GM23248 (cell line): ENCODE measurements around the gene TBX21. TPM values are rescaled to one million over a fixed set of nuclear protein-coding genes. Genes with fewer than 3 reads are reported as not detected.

ENCODE experiments used
- DNase-seq: peaks from one replicate; pipeline ENCODE4 v3.0.0-alpha.2; 2015
- H2AFZ ChIP-seq: fragments of 200-600 bp; sonication (generic); 2 replicates; pipeline ENCODE4 v1.6.1; 2016; ENCODE audit warnings: antibody characterized with exemption
- H3F3A ChIP-seq: fragments of 200-600 bp; sonication (generic); 2 replicates; pipeline ENCODE4 v1.6.1; 2016; ENCODE audit warnings: mild to moderate bottlenecking, antibody characterized with exemption, mixed run types; ENCODE audit not compliant: insufficient read depth
- H3K27ac ChIP-seq: fragments of 200-600 bp; sonication (generic); 2 replicates; pipeline ENCODE4 v1.5.1; 2016; ENCODE audit warnings: mild to moderate bottlenecking
- H3K27me3 ChIP-seq: fragments of 200-600 bp; sonication (generic); replicated peaks from 2 replicates; pipeline ENCODE4 v1.6.1; 2016; ENCODE audit warnings: mild to moderate bottlenecking; ENCODE audit not compliant: insufficient read depth
- H3K36me3 ChIP-seq: fragments of 200-600 bp; sonication (generic); 2 replicates; pipeline ENCODE4 v1.6.1; 2016; ENCODE audit warnings: low read depth, mild to moderate bottlenecking
- H3K4me1 ChIP-seq: fragments of 200-600 bp; sonication (generic); 2 replicates; pipeline ENCODE4 v1.6.1; 2016; ENCODE audit warnings: mild to moderate bottlenecking; ENCODE audit not compliant: insufficient read depth
- H3K4me2 ChIP-seq: fragments of 200-600 bp; sonication (generic); one replicate; pipeline ENCODE4 v1.6.1; 2016; ENCODE audit warnings: mild to moderate bottlenecking; ENCODE audit not compliant: unreplicated experiment
- H3K4me3 ChIP-seq: fragments of 200-600 bp; sonication (generic); 2 replicates; pipeline ENCODE4 v1.5.1; 2016; ENCODE audit warnings: mild to moderate bottlenecking
- H3K79me2 ChIP-seq: fragments of 200-600 bp; sonication (generic); 2 replicates; pipeline ENCODE4 v1.6.1; 2016; ENCODE audit warnings: mild to moderate bottlenecking; ENCODE audit not compliant: insufficient read depth
- H3K9ac ChIP-seq: fragments of 200-600 bp; sonication (generic); 2 replicates; pipeline ENCODE4 v1.6.1; 2016; ENCODE audit warnings: mild to moderate bottlenecking
- H3K9me2 ChIP-seq: fragments of 200-600 bp; sonication (generic); 2 replicates; pipeline ENCODE4 v1.6.1; 2016; ENCODE audit warnings: mixed run types, mild to moderate bottlenecking, moderate library complexity; ENCODE audit not compliant: insufficient read depth
- H3K9me3 ChIP-seq: fragments of 200-600 bp; sonication (generic); one replicate; pipeline ENCODE4 v1.6.1; 2017; ENCODE audit warnings: low read depth
- H4K20me1 ChIP-seq: fragments of 200-600 bp; sonication (generic); 2 replicates; pipeline ENCODE4 v1.6.0; 2016; ENCODE audit not compliant: insufficient read depth
- EZH2 ChIP-seq: fragments of 200-600 bp; sonication (generic); IDR thresholded peaks from 2 replicates; pipeline ENCODE4 v1.6.1; 2018; ENCODE audit warnings: antibody characterized with exemption, mild to moderate bottlenecking; ENCODE audit not compliant: insufficient read depth, poor library complexity, severe bottlenecking
- EZH2phosphoT487 ChIP-seq: fragments of 200-600 bp; sonication (generic); IDR thresholded peaks from 2 replicates; pipeline ENCODE4 v1.6.1; 2018; ENCODE audit warnings: antibody characterized with exemption, moderate library complexity, mild to moderate bottlenecking, low read depth; ENCODE audit not compliant: insufficient read depth
- WGBS, 2 experiments: methylation state at CpG; one replicate each; pipeline ENCODE4 v1.1.6; 2015 to 2017; ENCODE audit warnings: low lambda C conversion rate in 2 of 2, low coverage in 1 of 2; ENCODE audit errors: missing lambda C conversion rate in 2 of 2; 5-methylcytosine and 5-hydroxymethylcytosine counted together
- in situ Hi-C: fragments of 300-500 bp; cut with MboI; formaldehyde crosslinking; loops from 2 replicates; pipeline ENCODE4 v1.15.0; 2020
- polyA plus RNA-seq: library from polyadenylated mRNA; unstranded; fragments of >200 nt; fragmentation: Nextera tagmentation; extraction: Ambion mirVana; gene quantifications from 2 replicates; pipeline ENCODE4 v1.2.1, GENCODE V29; 2016
- total RNA-seq: library from RNA; depleted of rRNA; stranded (reverse); fragments of >200 nt; shearing (Covaris generic); gene quantifications from 2 replicates; pipeline ENCODE4 v1.2.3, GENCODE V29; 2014

The TBX21 gene
- total and polyA plus RNA-seq, 2 experiments from 2014 or later, result not detected

GRCh38 chr17:47715669-47716325, 17.2 kb upstream of the TBX21 start:
- H3K36me3 ChIP-seq, result no peaks in the 10 kb centered on the region
- in situ Hi-C loops, result no loop called here
- H3K27ac ChIP-seq, result no peak overlapping the region
- H3K9me3 ChIP-seq, result no peaks in the 10 kb centered on the region
- H3K4me3 ChIP-seq, result no peak overlapping the region
- H3K27me3 ChIP-seq, result peaks cover 45% of the 10 kb centered on the region
- TF ChIP-seq EZH2 (no peak), EZH2phosphoT487 (no peak)
- H3F3A ChIP-seq, result no peaks in the 10 kb centered on the region
- WGBS, 2 experiments, result 60 to 64% methylated on average over 10 of the region's 10 CpGs
- H2AFZ ChIP-seq, result no peak overlapping the region
- no peaks in the 10 kb centered on the region for H4K20me1 ChIP-seq
- H3K4me2 ChIP-seq, result no peak overlapping the region
- no peaks in the 10 kb centered on the region for H3K79me2 ChIP-seq
- DNase-seq, result no peak
- peaks cover 14% of the 10 kb centered on the region for H3K4me1 ChIP-seq
- H3K9ac ChIP-seq, result no peak overlapping the region
- H3K9me2 ChIP-seq, result no peaks in the 10 kb centered on the region

- H3K36me3 ChIP-seq, result no peaks in the 10 kb centered on the region
- no peaks in the 10 kb centered on the region for H3K9me3 ChIP-seq
- no peaks in the 10 kb centered on the region for H3K79me2 ChIP-seq
- H3F3A ChIP-seq, result no peaks in the 10 kb centered on the region
- no peaks in the 10 kb centered on the region for H3K9me2 ChIP-seq
- no peak overlapping the region for H3K4me3 ChIP-seq
- 76 to 87% methylated on average over 3 of the region's 3 CpGs for WGBS, 2 experiments
- no peak overlapping the region for H3K9ac ChIP-seq
- H2AFZ ChIP-seq, result no peak overlapping the region
- H4K20me1 ChIP-seq, result no peaks in the 10 kb centered on the region
- TF ChIP-seq EZH2 (no peak), EZH2phosphoT487 (no peak)
- H3K27ac ChIP-seq, result no peak overlapping the region
- H3K4me2 ChIP-seq, result no peak overlapping the region
- H3K27me3 ChIP-seq, result peaks cover 49% of the 10 kb centered on the region
- in situ Hi-C loops, result no loop called here
- DNase-seq, result no peak
- H3K4me1 ChIP-seq, result peaks cover 19% of the 10 kb centered on the region
Measured at GRCh38 chr17:47716375-47716774, 16.7 kb upstream of the TBX21 start.

- Histone ChIP-seq H3K9me2 (no peaks in the 10 kb centered on the region), H3K27ac (no peak overlapping the region), H3K27me3 (peaks cover 57% of the 10 kb centered on the region), H3K36me3 (no peaks in the 10 kb centered on the region), H3K79me2 (no peaks in the 10 kb centered on the region), H3K9me3 (no peaks in the 10 kb centered on the region), H3K4me2 (no peak overlapping the region), H4K20me1 (no peaks in the 10 kb centered on the region), H3K4me3 (no peak overlapping the region), H3K4me1 (peaks cover 19% of the 10 kb centered on the region), H2AFZ (no peak overlapping the region), H3F3A (no peaks in the 10 kb centered on the region), H3K9ac (no peak overlapping the region)
- 90% methylated on average over 2 of the region's 2 CpGs for WGBS, 2 experiments
- in situ Hi-C loops, result no loop called here
- no peak for DNase-seq
- TF ChIP-seq EZH2, result no peak
Measured at GRCh38 chr17:47717261-47717697, 15.8 kb upstream of the TBX21 start.

- Histone ChIP-seq H3K27me3 (peaks cover 58% of the 10 kb centered on the region), H3K4me2 (no peak overlapping the region)
- in situ Hi-C loops, result no loop called here
Measured at GRCh38 chr17:47717979-47718621, 14.9 kb upstream of the TBX21 start.

More at GRCh38 chr17:47717979-47718621, 14.9 kb upstream of the TBX21 start:
- H3K9me3 ChIP-seq, result no peaks in the 10 kb centered on the region
- H3K4me1 ChIP-seq, result peaks cover 19% of the 10 kb centered on the region
- H4K20me1 ChIP-seq, result no peaks in the 10 kb centered on the region
- no peaks in the 10 kb centered on the region for H3K9me2 ChIP-seq
- 13 to 18% methylated on average over 9 of the region's 9 CpGs for WGBS, 2 experiments
- no peaks in the 10 kb centered on the region for H3K79me2 ChIP-seq
- TF ChIP-seq EZH2 (no peak), EZH2phosphoT487 (no peak)
- H3F3A ChIP-seq, result no peaks in the 10 kb centered on the region
- no peaks in the 10 kb centered on the region for H3K36me3 ChIP-seq
- DNase-seq, result peak; percentile 38
- no peak overlapping the region for H2AFZ ChIP-seq
- H3K9ac ChIP-seq, result no peak overlapping the region
- no peak overlapping the region for H3K4me3 ChIP-seq
- H3K27ac ChIP-seq, result no peak overlapping the region
